H7 (cell line): Measurements from ENCODE around the gene DDX28. TPM values are rescaled to one million over a fixed set of nuclear protein-coding genes. Genes with fewer than 3 reads are reported as not detected.
"Not testable (repeated sequence)": the region's sequence is repeated elsewhere in the genome, so short reads cannot be mapped to it uniquely, and the experiment has no call there.

Experiments used
- DNase-seq: peaks from one replicate; pipeline ENCODE4 v3.0.0; 2012
- H3K27me3 ChIP-seq: 2 replicates; pipeline ENCODE4 v1.6.0; 2011; ENCODE audit warnings: mild to moderate bottlenecking, low read length; ENCODE audit not compliant: control insufficient read depth, insufficient read depth
- H3K36me3 ChIP-seq: replicated peaks from 2 replicates; pipeline ENCODE4 v1.5.1; 2011; ENCODE audit warnings: low read length; ENCODE audit not compliant: control insufficient read depth, insufficient read depth
- H3K4me3 ChIP-seq: 2 replicates; pipeline ENCODE4 v1.5.1; 2011; ENCODE audit warnings: low read depth, mild to moderate bottlenecking, control low read depth, low read length, moderate library complexity; ENCODE audit not compliant: insufficient read depth
- total RNA-seq: library from RNA; depleted of rRNA; stranded (reverse); fragments of >200 nt; shearing (Covaris generic); gene quantifications from 2 replicates; pipeline ENCODE4 v1.2.3, GENCODE V29; 2014

The DDX28 gene
- total RNA-seq, 1 experiment from 2014 or later = 26.4 TPM

DNA sequence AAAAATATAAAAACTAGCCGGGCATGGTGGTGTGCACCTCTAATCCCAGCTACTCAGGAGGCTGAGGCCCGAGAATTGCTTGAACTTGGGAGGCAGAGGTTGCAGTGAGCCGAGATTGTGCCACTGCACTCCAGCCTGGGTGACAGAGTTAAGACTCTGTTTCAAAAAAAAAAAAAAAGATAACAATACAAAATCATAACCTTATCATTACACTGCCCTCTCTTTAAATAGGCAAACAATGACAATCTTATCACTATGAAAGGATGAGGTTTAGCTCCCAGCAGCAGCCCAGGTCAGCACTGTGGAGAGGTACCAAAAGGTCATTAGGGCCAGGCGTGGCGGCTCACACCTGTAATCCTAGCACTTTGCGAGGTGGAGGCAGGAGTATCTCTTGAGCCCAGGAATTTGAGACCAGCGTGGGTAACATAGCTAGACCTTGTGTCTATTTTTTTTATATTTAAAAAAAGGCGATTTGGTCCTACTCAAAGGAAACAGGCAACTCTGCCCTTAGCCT, 3.8 kb downstream of the DDX28 start:
- Histone ChIP-seq H3K4me3 (no peak overlapping the region), H3K27me3 (no peaks in the 10 kb centered on the region), H3K36me3 (peaks cover 5% of the 10 kb centered on the region; the same call in 1 of the 2 replicates)
- no peak for DNase-seq

DNA sequence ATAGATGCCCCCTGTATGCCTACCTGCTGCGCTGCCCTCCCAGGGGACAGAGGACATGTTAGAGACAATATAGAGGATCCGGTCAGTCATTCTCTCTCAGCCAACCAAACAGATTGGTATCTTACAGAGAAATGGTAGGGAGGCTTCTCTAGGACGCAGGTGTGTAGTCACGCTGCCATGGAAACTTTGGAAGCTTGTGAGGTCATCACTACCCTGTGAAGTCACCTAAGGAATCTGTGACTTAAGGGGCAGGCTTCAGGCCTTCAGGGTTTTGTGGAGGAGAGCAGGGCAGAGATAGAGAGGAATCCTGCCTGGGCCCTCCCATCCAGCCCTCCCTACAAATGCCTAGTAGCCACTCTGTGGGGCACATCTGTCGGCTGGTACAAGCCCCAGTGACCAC, 7.4 kb downstream of the DDX28 start, which contains the start of gene DPEP2NB:
TSS of gene DPEP2NB (minus strand) at position 231 of the 400 bp plus-strand sequence. CDS start at position 90, 141 bp downstream.
- Histone ChIP-seq H3K27me3 (no peaks in the 10 kb centered on the region), H3K4me3 (no peak within 1 kb of the TSS), H3K36me3 (no peaks in the 10 kb centered on the region)
- DNase-seq = no peak

GRCh38 chr16:68013440-68013839, 9.6 kb downstream of the DDX28 start:
- Histone ChIP-seq H3K27me3 (no peaks in the 10 kb centered on the region), H3K36me3 (no peaks in the 10 kb centered on the region), H3K4me3 (no peak overlapping the region)
- DNase-seq = no peak

DNA sequence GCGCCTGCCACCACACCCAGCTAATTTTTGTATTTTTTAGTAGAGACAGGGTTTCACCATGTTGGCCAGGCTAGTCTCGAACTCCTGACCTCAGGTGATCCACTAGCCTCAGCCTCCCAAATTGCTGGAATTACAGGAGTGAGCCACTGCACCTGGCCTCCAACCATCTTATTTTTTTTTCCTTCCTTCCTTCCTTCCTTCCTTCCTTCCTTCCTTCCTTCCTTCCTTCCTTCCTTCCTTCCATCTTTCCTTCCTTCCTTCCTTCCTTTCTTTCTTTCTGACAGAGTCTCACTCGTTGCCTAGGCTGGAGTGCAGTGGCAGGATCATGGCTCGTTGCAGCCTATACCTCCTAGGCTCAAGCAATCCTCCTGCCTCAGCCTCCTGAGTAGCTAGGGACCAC, 13.2 kb downstream of the DDX28 start:
- H3K27me3 ChIP-seq, H3K36me3 ChIP-seq, DNase-seq, H3K4me3 ChIP-seq: not testable (repeated sequence)

DNA sequence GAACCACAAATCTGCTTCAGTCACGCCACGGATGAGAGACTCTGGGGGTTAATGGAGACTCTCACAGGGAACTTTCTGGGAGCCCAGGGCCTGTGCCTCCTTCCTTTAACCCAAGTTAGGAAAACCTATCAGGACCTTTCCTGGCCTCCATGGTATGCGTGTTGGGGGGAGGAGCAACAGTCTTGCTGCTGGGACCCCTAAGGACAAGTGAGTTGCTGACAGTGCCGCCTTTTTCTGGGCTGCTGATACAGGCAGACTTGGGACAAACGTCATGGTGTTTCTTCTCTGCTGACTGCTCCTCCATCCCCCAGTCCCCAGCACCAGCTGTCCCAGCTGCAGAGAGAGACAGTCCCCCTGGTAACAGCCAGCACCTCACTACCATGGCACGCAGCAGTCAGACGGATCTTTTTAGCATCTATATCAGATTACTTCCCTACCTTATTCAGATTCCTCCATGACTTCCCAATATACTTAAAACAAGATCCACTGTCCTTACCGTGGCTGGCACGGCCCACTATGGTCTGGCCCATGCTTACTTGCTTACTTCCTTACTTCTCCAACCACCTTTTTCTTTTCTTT, 13.8 kb downstream of the DDX28 start:
- DNase-seq = peak; percentile 62
- no peak overlapping the region for H3K4me3 ChIP-seq
- no peaks in the 10 kb centered on the region for H3K36me3 ChIP-seq
- no peaks in the 10 kb centered on the region for H3K27me3 ChIP-seq

DNA sequence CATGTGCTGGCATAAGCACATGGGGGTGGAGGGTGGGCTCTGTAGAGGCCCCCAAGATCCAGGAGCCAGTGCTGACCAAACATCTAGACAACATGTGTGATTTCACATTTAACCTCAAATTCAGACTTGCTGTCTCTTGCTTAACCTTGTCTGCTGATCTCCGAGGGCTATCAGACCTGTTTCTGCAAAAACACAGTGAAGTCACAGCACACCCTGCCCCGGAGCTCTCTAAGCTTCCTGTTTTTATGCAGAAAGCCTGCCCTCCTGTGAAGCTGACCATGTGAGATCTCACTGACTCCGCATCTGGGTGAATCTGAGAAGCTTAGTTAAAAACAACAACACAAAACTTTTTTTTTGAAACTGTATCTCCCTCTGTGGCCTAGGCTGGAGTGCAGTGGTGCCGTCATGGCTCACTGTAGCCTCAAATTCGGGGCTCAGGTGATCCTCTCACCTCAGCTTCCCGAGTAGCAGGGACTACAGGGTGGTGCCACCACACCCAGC, 17.2 kb downstream of the DDX28 start:
- Histone ChIP-seq H3K4me3 (no peak overlapping the region), H3K27me3 (no peaks in the 10 kb centered on the region), H3K36me3 (no peaks in the 10 kb centered on the region)
- DNase-seq = peak; percentile 46

DNA sequence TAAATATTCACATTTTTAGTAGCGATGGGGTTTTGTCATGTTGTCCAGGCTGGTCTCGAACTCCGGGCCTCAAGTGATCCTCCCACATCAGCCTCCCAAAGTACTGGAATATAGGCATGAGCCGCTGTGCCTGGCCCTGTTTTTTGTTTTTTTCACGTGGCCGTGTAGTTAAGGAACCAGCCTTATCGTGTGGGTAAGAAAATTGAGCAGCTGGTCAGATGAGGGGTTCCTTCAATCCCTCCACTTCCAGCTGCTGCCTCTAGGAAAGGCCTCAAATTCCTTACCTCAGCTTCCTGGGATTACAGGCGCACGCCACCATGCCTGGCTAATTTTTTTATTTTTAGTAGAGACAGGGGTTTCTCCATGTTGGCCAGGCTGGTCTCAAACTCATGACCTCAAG, 17.8 kb downstream of the DDX28 start:
- no peak for DNase-seq
- Histone ChIP-seq H3K36me3 (no peaks in the 10 kb centered on the region), H3K27me3 (no peaks in the 10 kb centered on the region), H3K4me3 (no peak overlapping the region)

GRCh38 chr16:68003031-68003430, 20.0 kb downstream of the DDX28 start:
- Histone ChIP-seq H3K4me3 (no peak overlapping the region), H3K36me3 (no peaks in the 10 kb centered on the region), H3K27me3 (no peaks in the 10 kb centered on the region)
- no peak for DNase-seq

DNA sequence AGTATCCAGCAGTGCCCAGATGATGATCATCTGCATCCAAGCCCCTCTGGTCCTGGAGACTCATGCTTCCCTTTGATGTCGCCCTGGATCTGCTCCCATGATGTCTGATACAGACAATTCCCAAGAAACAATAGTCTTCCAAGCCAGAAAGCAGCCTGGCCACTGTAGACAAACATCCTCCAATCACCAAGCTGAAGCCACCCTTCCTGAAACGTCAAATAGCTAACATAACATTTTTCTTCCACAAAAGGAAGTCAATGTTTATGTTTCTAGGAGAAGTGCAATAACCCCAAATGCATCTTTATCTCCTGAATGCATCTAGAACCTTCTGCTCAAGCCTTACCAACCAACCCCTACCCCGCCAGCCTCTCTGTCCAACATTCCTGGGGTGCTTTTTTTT, 22.6 kb downstream of the DDX28 start:
- no peak overlapping the region for H3K4me3 ChIP-seq
- H3K36me3 ChIP-seq = no peaks in the 10 kb centered on the region
- no peaks in the 10 kb centered on the region for H3K27me3 ChIP-seq
- DNase-seq = peak; percentile 3

GRCh38 chr16:67999985-68000384, 23.0 kb downstream of the DDX28 start:
- Histone ChIP-seq H3K4me3 (no peak overlapping the region), H3K27me3 (no peaks in the 10 kb centered on the region), H3K36me3 (no peaks in the 10 kb centered on the region)
- no peak for DNase-seq

DNA sequence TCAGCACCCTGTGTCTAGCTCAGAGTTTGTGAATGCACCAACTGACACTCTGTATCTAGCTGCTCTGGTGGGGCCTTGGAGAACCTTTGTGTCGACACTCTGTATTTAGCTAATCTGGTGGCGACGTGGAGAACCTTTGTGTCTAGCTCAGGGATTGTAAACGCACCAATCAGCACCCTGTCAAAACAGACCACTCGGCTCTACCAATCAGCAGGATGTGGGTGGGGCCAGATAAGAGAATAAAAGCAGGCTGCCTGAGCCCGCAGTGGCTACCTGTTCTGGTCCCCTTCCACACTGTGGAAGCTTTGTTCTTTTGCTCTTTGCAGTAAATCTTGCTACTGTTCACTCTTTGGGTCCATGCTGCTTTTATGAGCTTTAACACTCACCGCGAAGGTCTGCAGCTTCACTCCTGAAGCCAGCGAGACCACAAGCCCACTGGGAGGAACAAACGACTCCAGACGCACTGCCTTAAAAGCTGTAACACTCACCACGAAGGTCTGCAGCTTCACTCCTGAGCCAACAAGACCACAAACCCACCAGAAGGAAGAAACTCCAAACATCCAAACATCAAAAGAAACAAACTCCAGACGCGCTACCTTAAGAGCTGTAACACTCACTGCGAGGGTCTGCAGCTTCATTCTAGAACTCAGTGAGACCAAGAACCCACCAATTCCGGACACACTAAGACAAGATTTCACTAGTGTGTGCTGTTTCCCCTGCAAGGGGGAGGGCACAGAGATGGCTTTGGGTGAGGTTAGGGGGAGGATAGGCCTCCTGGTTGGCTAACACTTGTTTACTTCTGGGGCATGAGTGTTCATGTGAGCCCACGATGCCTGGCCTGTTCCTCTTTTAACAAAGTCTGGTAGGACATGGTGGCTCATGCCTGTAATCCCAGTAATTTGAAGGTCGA, 24.0 kb downstream of the DDX28 start, which contains the start of gene DPEP2:
TSS of gene DPEP2 (minus strand) at position 706 of the 910 bp plus-strand sequence. CDS start 6,272 bp downstream, outside the sequence.
- DNase-seq = peak; percentile 6
- H3K27me3 ChIP-seq, H3K36me3 ChIP-seq: not testable (repeated sequence)

DNA sequence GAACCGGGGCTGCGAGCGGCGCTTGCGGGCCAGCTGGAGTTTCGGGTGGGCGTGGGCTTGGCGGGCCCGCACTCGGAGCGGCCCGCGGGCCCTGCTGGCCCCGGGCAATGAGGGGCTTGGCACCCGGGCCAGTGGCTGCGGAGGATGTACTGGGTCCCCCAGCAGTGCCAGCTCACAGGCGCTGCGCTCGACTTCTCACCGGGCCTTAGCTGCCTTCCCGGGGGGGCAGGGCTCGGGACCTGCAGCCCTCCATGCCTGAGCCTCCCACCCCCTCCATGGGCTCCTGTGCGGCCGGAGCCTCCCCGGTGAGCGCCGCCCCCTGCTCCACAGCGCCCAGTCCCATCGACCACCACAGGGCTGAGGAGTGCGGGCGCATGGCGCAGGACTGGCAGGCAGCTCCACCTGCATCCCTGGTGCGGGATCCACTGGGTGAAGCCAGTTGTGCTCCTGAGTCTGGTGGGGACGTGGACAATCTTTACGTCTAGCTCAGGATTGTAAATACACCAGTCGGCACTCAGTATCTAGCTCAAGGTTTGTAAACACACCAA, 24.7 kb downstream of the DDX28 start:
- H3K27me3 ChIP-seq, DNase-seq, H3K36me3 ChIP-seq, H3K4me3 ChIP-seq: not testable (repeated sequence)

More for the DNA sequence above, 24.0 kb downstream of the DDX28 start, which contains the start of gene DPEP2:
- H3K4me3 ChIP-seq = not testable (repeated sequence)

DNA sequence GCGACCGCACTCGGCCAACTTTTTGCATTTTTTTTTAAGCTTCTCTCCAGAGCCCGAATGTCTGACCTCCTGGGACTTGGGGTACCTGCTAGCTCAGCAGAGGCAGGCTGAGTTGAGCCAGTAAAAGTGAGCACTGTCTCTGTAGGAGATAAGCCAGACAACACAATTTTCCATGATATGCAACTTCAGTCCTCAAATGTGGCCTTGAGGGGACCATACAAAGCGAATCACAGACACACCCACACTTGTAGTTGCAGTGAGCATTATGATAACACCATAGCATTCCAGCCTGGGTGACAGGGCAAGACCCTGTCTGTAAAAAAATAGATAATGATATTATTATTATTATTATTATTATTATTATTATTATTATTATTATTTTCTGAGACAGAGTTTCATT, 26.4 kb downstream of the DDX28 start:
- Histone ChIP-seq H3K36me3 (no peaks in the 10 kb centered on the region), H3K4me3 (no peak overlapping the region), H3K27me3 (peaks cover 6% of the 10 kb centered on the region; the same call in 1 of the 2 replicates)
- peak; percentile 5 for DNase-seq

DNA sequence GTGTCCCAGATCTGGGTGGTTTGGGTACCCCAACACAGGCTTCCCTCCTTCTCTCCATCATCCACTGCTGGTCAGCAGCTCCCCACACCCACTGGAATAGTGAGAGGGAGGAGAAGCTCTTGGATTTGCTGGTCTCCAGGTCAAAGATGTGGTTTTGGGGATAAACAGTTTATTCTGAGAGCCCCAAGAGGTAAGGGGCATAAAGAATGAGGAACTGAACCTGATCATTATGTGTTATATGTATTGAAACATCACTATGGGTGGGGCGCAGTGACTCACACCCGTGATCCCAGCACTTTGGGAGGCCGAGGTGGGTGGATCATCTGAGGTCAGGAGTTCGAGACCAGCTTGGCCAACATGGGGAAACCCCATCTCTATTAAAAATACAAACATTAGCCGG, 27.6 kb downstream of the DDX28 start:
- Histone ChIP-seq H3K27me3 (peaks cover 6% of the 10 kb centered on the region; the same call in 1 of the 2 replicates), H3K4me3 (no peak overlapping the region), H3K36me3 (no peaks in the 10 kb centered on the region)
- no peak for DNase-seq
